GM21423 (cell line): ENCODE results near the gene IFIT3.
A peak's percentile ranks its signal among the peaks of the same experiment; 100 is the strongest.
"Not testable (repeated sequence)": the region's sequence is repeated elsewhere in the genome, so short reads cannot be mapped to it uniquely, and the experiment has no call there.

ENCODE experiments used
- ATAC-seq: cut with Tn5 transposase; IDR thresholded peaks from one replicate; pipeline ENCODE4 v1.9.1; 2021; ENCODE audit warnings: mild to moderate bottlenecking, moderate library complexity; ENCODE audit not compliant: unreplicated experiment

Gene IFIT3

GRCh38 chr10:89327803-89328441 is at the start of gene IFIT3:
Gene IFIT3, plus strand, starts transcription at chr10:89327997. Its CDS starts 77 bp downstream, at chr10:89328074.
- ATAC-seq = no peak

GRCh38 chr10:89278034-89278535 is 49.7 kb upstream of the IFIT3 start:
- no peak for ATAC-seq

GRCh38 chr10:89278900-89279392 is 48.9 kb upstream of the IFIT3 start:
- no peak for ATAC-seq

GRCh38 chr10:89279421-89279869 is 48.4 kb upstream of the IFIT3 start:
- ATAC-seq = no peak

GRCh38 chr10:89280508-89280907 is 47.3 kb upstream of the IFIT3 start:
- no peak for ATAC-seq

GRCh38 chr10:89281606-89282395 is 46.0 kb upstream of the IFIT3 start:
- no peak for ATAC-seq

- ATAC-seq = no peak
These were observed 44.5 kb upstream of the IFIT3 start for GRCh38 chr10:89283025-89283935.

GRCh38 chr10:89283936-89284475 is 43.8 kb upstream of the IFIT3 start:
- no peak for ATAC-seq

- ATAC-seq = not testable (repeated sequence)
These were observed 43.1 kb upstream of the IFIT3 start for GRCh38 chr10:89284711-89285110.

- not testable (repeated sequence) for ATAC-seq
These were observed 42.5 kb upstream of the IFIT3 start for GRCh38 chr10:89285303-89285702.

GRCh38 chr10:89294721-89295239 is 33.0 kb upstream of the IFIT3 start:
- ATAC-seq = no peak

GRCh38 chr10:89295597-89295996 is 32.2 kb upstream of the IFIT3 start:
- ATAC-seq = no peak

- ATAC-seq = peak; percentile 40
These were observed 31.6 kb upstream of the IFIT3 start for GRCh38 chr10:89296220-89296648.

GRCh38 chr10:89297356-89297755 is 30.4 kb upstream of the IFIT3 start:
- no peak for ATAC-seq

- no peak for ATAC-seq
These were observed 30.0 kb upstream of the IFIT3 start for GRCh38 chr10:89297791-89298190.

GRCh38 chr10:89299031-89299430 is 28.8 kb upstream of the IFIT3 start:
- ATAC-seq = no peak

- ATAC-seq = peak; percentile 15
These were observed 26.6 kb upstream of the IFIT3 start for GRCh38 chr10:89301232-89301631.

GRCh38 chr10:89301721-89302445 is 25.9 kb upstream of the IFIT3 start, which contains the start of gene IFIT2:
Gene IFIT2, plus strand, starts transcription at chr10:89302046. Its CDS starts 78 bp downstream, at chr10:89302124.
- peak; percentile 72 for ATAC-seq

- no peak for ATAC-seq
These were observed 25.2 kb upstream of the IFIT3 start for GRCh38 chr10:89302625-89303024.
